ENCODE results near the gene HIVEP3. TPM values are rescaled to one million over a fixed set of nuclear protein-coding genes. Genes with fewer than 3 reads are reported as not detected.
A peak's percentile ranks its signal among the peaks of the same experiment; 100 is the strongest.

HIVEP3 gene
- total RNA-seq, 1 experiment from 2014 or later, result 1.4 TPM

GRCh38 chr1:41607808-41608207 lies 310.9 kb downstream of the HIVEP3 start:
- in situ Hi-C loops (cut with HindIII; ENCODE audit: low pct_unique_long_range_greater_than_20kb, low sequenced_read_pairs), result no loop called here
- no peak for DNase-seq (ENCODE audit: low read depth)

- DNase-seq (ENCODE audit: low read depth), result peak; percentile 9
- in situ Hi-C loops (cut with HindIII; ENCODE audit: low pct_unique_long_range_greater_than_20kb, low sequenced_read_pairs), result no loop called here
Observed at GRCh38 chr1:41599912-41600311, 318.8 kb downstream of the HIVEP3 start.

- no peak for DNase-seq (ENCODE audit: low read depth)
- in situ Hi-C loops (cut with HindIII; ENCODE audit: low pct_unique_long_range_greater_than_20kb, low sequenced_read_pairs), result no loop called here
Observed at GRCh38 chr1:41598325-41598724, 320.4 kb downstream of the HIVEP3 start.

- no peak for DNase-seq (ENCODE audit: low read depth)
Observed at GRCh38 chr1:41592451-41593125, 326.1 kb downstream of the HIVEP3 start.

GRCh38 chr1:41591891-41592290 lies 326.8 kb downstream of the HIVEP3 start:
- in situ Hi-C loops (cut with HindIII; ENCODE audit: low pct_unique_long_range_greater_than_20kb, low sequenced_read_pairs), result no loop called here
- no peak for DNase-seq (ENCODE audit: low read depth)

More at GRCh38 chr1:41592451-41593125, 326.1 kb downstream of the HIVEP3 start:
- in situ Hi-C loops (cut with HindIII; ENCODE audit: low pct_unique_long_range_greater_than_20kb, low sequenced_read_pairs), result no loop called here

GRCh38 chr1:41590331-41590730 lies 328.4 kb downstream of the HIVEP3 start:
- DNase-seq (ENCODE audit: low read depth), result no peak
- in situ Hi-C loops (cut with HindIII; ENCODE audit: low pct_unique_long_range_greater_than_20kb, low sequenced_read_pairs), result no loop called here

GRCh38 chr1:41589395-41589794 lies 329.3 kb downstream of the HIVEP3 start:
- in situ Hi-C loops (cut with HindIII; ENCODE audit: low pct_unique_long_range_greater_than_20kb, low sequenced_read_pairs), result no loop called here
- DNase-seq (ENCODE audit: low read depth), result no peak

GRCh38 chr1:41588334-41588875 lies 330.3 kb downstream of the HIVEP3 start:
- no peak for DNase-seq (ENCODE audit: low read depth)
- in situ Hi-C loops (cut with HindIII; ENCODE audit: low pct_unique_long_range_greater_than_20kb, low sequenced_read_pairs), result no loop called here

GRCh38 chr1:41587791-41588190 lies 330.9 kb downstream of the HIVEP3 start:
- in situ Hi-C loops (cut with HindIII; ENCODE audit: low pct_unique_long_range_greater_than_20kb, low sequenced_read_pairs), result no loop called here
- no peak for DNase-seq (ENCODE audit: low read depth)

GRCh38 chr1:41586230-41586629 lies 332.5 kb downstream of the HIVEP3 start:
- in situ Hi-C loops (cut with HindIII; ENCODE audit: low pct_unique_long_range_greater_than_20kb, low sequenced_read_pairs), result no loop called here
- DNase-seq (ENCODE audit: low read depth), result no peak

- no peak for DNase-seq (ENCODE audit: low read depth)
- in situ Hi-C loops (cut with HindIII; ENCODE audit: low pct_unique_long_range_greater_than_20kb, low sequenced_read_pairs), result no loop called here
Observed at GRCh38 chr1:41583658-41584547, 334.8 kb downstream of the HIVEP3 start.

- DNase-seq (ENCODE audit: low read depth), result no peak
- in situ Hi-C loops (cut with HindIII; ENCODE audit: low pct_unique_long_range_greater_than_20kb, low sequenced_read_pairs), result no loop called here
Observed at GRCh38 chr1:41582851-41583657, 335.7 kb downstream of the HIVEP3 start.

- DNase-seq (ENCODE audit: low read depth), result no peak
- in situ Hi-C loops (cut with HindIII; ENCODE audit: low pct_unique_long_range_greater_than_20kb, low sequenced_read_pairs), result no loop called here
Observed at GRCh38 chr1:41582351-41582750, 336.4 kb downstream of the HIVEP3 start.

- in situ Hi-C loops (cut with HindIII; ENCODE audit: low pct_unique_long_range_greater_than_20kb, low sequenced_read_pairs), result no loop called here
- DNase-seq (ENCODE audit: low read depth), result no peak
Observed at GRCh38 chr1:41582004-41582325, 336.8 kb downstream of the HIVEP3 start.

GRCh38 chr1:41581216-41582003 lies 337.3 kb downstream of the HIVEP3 start:
- in situ Hi-C loops (cut with HindIII; ENCODE audit: low pct_unique_long_range_greater_than_20kb, low sequenced_read_pairs), result no loop called here

GRCh38 chr1:41580520-41581172 lies 338.1 kb downstream of the HIVEP3 start:
- DNase-seq (ENCODE audit: low read depth), result no peak
- in situ Hi-C loops (cut with HindIII; ENCODE audit: low pct_unique_long_range_greater_than_20kb, low sequenced_read_pairs), result no loop called here

More at GRCh38 chr1:41581216-41582003, 337.3 kb downstream of the HIVEP3 start:
- no peak for DNase-seq (ENCODE audit: low read depth)

- no peak for DNase-seq (ENCODE audit: low read depth)
- in situ Hi-C loops (cut with HindIII; ENCODE audit: low pct_unique_long_range_greater_than_20kb, low sequenced_read_pairs), result no loop called here
Observed at GRCh38 chr1:41580021-41580420, 338.7 kb downstream of the HIVEP3 start.
